ENCODE measurements around the gene MS4A4E. TPM values are rescaled to one million over a fixed set of nuclear protein-coding genes. Genes with fewer than 3 reads are reported as not detected.

The MS4A4E gene
- total RNA-seq, 1 experiment from 2014 or later, result 0.42 TPM

DNA sequence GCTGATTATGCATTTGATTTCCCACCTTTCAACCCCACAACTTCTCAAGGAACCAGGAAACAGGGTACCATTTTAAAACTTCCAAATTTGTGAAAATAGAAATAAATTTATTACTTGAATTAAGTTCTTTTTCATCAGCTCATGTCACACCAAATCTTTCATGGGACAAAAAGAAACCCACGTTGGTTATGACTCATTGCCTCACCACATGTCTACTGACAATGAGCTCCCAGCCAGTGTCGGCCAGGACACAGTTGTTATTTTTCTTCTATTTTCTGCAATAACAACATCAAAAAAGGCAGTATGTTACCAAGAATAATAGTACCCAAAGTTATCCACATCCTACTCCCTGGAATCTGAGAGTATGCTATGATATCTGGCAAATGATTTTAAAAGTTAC is 77.4 kb downstream of the MS4A4E start:
- Histone ChIP-seq H3K79me2 (ENCODE audit: insufficient read depth, low read length) (no peaks in the 10 kb centered on the region), H4K5ac (ENCODE audit: insufficient read length, low read depth, low read length) (no peak overlapping the region), H3K4ac (ENCODE audit: low read depth, low read length) (no peak overlapping the region), H3K27me3 (ENCODE audit: insufficient read depth, low read length) (no peaks in the 10 kb centered on the region), H3K56ac (ENCODE audit: insufficient read length, low read depth, low read length) (no peak overlapping the region), H2BK5ac (ENCODE audit: insufficient read length, low read length) (no peak overlapping the region), H2BK20ac (ENCODE audit: low read depth, low read length, poor library complexity, severe bottlenecking) (no peak overlapping the region), H3K4me1 (ENCODE audit: insufficient read depth, low read length) (no peaks in the 10 kb centered on the region), H3K9ac (ENCODE audit: extremely low read depth, insufficient read length, low read length) (no peak overlapping the region), H2BK120ac (ENCODE audit: low read depth, low read length, poor library complexity, severe bottlenecking) (no peak overlapping the region), H2AFZ (ENCODE audit: low read length) (no peak overlapping the region), H4K20me1 (ENCODE audit: control insufficient read depth, insufficient read depth, insufficient read length) (no peaks in the 10 kb centered on the region), H3K79me1 (ENCODE audit: insufficient read depth, low read depth, low read length, poor library complexity, severe bottlenecking) (no peaks in the 10 kb centered on the region), H3K9me3 (ENCODE audit: control insufficient read depth, low read depth, low read length) (peaks cover 19% of the 10 kb centered on the region), H4K91ac (ENCODE audit: insufficient read length, low read depth, low read length) (no peak overlapping the region), H3K14ac (ENCODE audit: insufficient read depth, low read length) (no peak overlapping the region), H2BK15ac (ENCODE audit: low read depth, low read length) (no peak overlapping the region), H4K8ac (replicated peaks; ENCODE audit: insufficient read length, low read depth, low read length) (no peak overlapping the region), H3K23me2 (ENCODE audit: insufficient read length, low read depth, low read length, poor library complexity, severe bottlenecking) (no peaks in the 10 kb centered on the region), H2AK5ac (ENCODE audit: insufficient read length, low read length) (no peak overlapping the region), H3T11ph (ENCODE audit: low read length) (no peak overlapping the region), H3K4me2 (ENCODE audit: insufficient read depth, insufficient read length, low read length) (no peak overlapping the region), H3K27ac (ENCODE audit: insufficient read length, low read depth, low read length) (no peak overlapping the region), H3K23ac (ENCODE audit: insufficient read length, low read depth, low read length) (no peak overlapping the region), H2BK12ac (ENCODE audit: insufficient read length, low read depth, low read length) (no peak overlapping the region), H3K18ac (ENCODE audit: insufficient read length, low read depth, low read length) (no peak overlapping the region)
- Mint-ChIP-seq H3K27me3 (ENCODE audit: low read depth) (no peaks in the 10 kb centered on the region; the same call in 1 of the 2 replicates), H3K36me3 (ENCODE audit: insufficient read depth in 1 of 3, low read depth in 3 of 3) (peaks cover 21 to 35% (median 23%) of the 10 kb centered on the region in 3 experiments), H3K4me1 (no peaks in the 10 kb centered on the region), H3K9me3 (peaks cover 47 to 50% of the 10 kb centered on the region in 2 experiments), H3K4me3 (no peak overlapping the region), H3K27ac (no peak overlapping the region)
- TF ChIP-seq, protein P1, sequence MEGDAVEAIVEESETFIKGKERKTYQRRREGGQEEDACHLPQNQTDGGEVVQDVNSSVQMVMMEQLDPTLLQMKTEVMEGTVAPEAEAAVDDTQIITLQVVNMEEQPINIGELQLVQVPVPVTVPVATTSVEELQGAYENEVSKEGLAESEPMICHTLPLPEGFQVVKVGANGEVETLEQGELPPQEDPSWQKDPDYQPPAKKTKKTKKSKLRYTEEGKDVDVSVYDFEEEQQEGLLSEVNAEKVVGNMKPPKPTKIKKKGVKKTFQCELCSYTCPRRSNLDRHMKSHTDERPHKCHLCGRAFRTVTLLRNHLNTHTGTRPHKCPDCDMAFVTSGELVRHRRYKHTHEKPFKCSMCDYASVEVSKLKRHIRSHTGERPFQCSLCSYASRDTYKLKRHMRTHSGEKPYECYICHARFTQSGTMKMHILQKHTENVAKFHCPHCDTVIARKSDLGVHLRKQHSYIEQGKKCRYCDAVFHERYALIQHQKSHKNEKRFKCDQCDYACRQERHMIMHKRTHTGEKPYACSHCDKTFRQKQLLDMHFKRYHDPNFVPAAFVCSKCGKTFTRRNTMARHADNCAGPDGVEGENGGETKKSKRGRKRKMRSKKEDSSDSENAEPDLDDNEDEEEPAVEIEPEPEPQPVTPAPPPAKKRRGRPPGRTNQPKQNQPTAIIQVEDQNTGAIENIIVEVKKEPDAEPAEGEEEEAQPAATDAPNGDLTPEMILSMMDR (conservative IDR thresholded peaks at IDR 0.05), result no peak
- WGBS (ENCODE audit: extremely low coverage, insufficient read length, low lambda C conversion rate), result no CpG with 5 or more reads among the region's 2 CpGs
- DNase-seq, result no peak

Data from H9 (cell line).